Uterus (tissue), 4 donors: Measurements from ENCODE around the gene TOR4A. TPM values are rescaled to one million over a fixed set of nuclear protein-coding genes. Genes with fewer than 3 reads are reported as not detected.

Experiments
- DNase-seq, 2 donors: peaks; one replicate each; pipeline ENCODE4 v3.0.0-alpha.2; 2019 to 2020
- H3K27ac ChIP-seq, 2 donors: fragments of 200-600 bp; sonication (generic); 1 replicate in 1 of 2; 2 replicates in 1 of 2; pipeline ENCODE4 v1.5.1; 2016 to 2018
- H3K27me3 ChIP-seq, 2 donors: fragments of 200-600 bp; sonication (generic); one replicate each; pipeline ENCODE4 v1.5.1; 2018 to 2019; ENCODE audit warnings: control low read depth in 1 of 2
- H3K36me3 ChIP-seq, 2 donors: fragments of 200-600 bp; sonication (generic); one replicate each; pipeline ENCODE4 v1.5.1; 2019; ENCODE audit warnings: control low read depth in 1 of 2
- H3K4me1 ChIP-seq, 2 donors: fragments of 200-600 bp; sonication (generic); one replicate each; pipeline ENCODE4 v1.5.1; 2018 to 2019; ENCODE audit warnings: control low read depth in 1 of 2
- H3K4me3 ChIP-seq, 2 donors: fragments of 200-600 bp; sonication (generic); 1 replicate in 1 of 2; 2 replicates in 1 of 2; pipeline ENCODE4 v1.5.1; 2018 to 2019; ENCODE audit warnings: mild to moderate bottlenecking in 1 of 2
- H3K9me3 ChIP-seq, 2 donors: fragments of 200-600 bp; sonication (generic); one replicate each; pipeline ENCODE4 v1.5.1; 2019; ENCODE audit warnings: control low read depth in 1 of 2
- POLR2A ChIP-seq, 2 donors: fragments of 450-650 bp; IDR thresholded peaks; one replicate each; pipeline ENCODE4 v1.6.1; 2016; ENCODE audit warnings: antibody characterized with exemption in 2 of 2, mild to moderate bottlenecking in 1 of 2, moderate library complexity in 1 of 2
- intact Hi-C: fragments of 100-400 bp; cut with DNase I; formaldehyde crosslinking; loops from one replicate; pipeline ENCODE4 v1.15.1; 2023; ENCODE audit warnings: low total_unique reads
- total RNA-seq, 4 donors: library from RNA; depleted of rRNA in 3 of 4; stranded (reverse); fragments of >200 nt in 3 of 4; gene quantifications; one replicate each; pipeline versions ENCODE4 v1.1.0 to v1.2.4, GENCODE V29; 2014 to 2023
- TF ChIP-seq, protein P1 (sequence below), 4 experiments: fragments of 200-600 bp in 2 of 4; fragments of 450-650 bp in 2 of 4; sonication (generic) in 2 of 4; IDR thresholded peaks; one replicate each; pipeline ENCODE4 v1.5.1; 2016 to 2019; ENCODE audit warnings: antibody characterized with exemption in 4 of 4, mild to moderate bottlenecking in 2 of 4, moderate library complexity in 1 of 4
- donor health status: DM: yes; HTN: yes; CAD: no.

Gene TOR4A
- total RNA-seq, 4 donors from 2014 or later: 2.6 to 12.7 (median 11.5) TPM

- Histone ChIP-seq H3K36me3 (no peaks in the 10 kb centered on the region), H3K4me3 (no peak overlapping the region), H3K9me3 (no peaks in the 10 kb centered on the region), H3K27me3 (peaks cover 38 to 47% of the 10 kb centered on the region in 2 donors), H3K4me1 (peaks cover 0 to 26% of the 10 kb centered on the region in 2 donors), H3K27ac (peak overlapping the region; percentile 56 to 77)
- DNase-seq: no peak
- TF ChIP-seq POLR2A (IDR thresholded peaks at IDR 0.05): no peak
- TF ChIP-seq, protein P1, sequence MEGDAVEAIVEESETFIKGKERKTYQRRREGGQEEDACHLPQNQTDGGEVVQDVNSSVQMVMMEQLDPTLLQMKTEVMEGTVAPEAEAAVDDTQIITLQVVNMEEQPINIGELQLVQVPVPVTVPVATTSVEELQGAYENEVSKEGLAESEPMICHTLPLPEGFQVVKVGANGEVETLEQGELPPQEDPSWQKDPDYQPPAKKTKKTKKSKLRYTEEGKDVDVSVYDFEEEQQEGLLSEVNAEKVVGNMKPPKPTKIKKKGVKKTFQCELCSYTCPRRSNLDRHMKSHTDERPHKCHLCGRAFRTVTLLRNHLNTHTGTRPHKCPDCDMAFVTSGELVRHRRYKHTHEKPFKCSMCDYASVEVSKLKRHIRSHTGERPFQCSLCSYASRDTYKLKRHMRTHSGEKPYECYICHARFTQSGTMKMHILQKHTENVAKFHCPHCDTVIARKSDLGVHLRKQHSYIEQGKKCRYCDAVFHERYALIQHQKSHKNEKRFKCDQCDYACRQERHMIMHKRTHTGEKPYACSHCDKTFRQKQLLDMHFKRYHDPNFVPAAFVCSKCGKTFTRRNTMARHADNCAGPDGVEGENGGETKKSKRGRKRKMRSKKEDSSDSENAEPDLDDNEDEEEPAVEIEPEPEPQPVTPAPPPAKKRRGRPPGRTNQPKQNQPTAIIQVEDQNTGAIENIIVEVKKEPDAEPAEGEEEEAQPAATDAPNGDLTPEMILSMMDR (IDR thresholded peaks at IDR 0.05): no peak
- intact Hi-C loops: no loop called here
Observed at GRCh38 chr9:137298401-137299202, 21.1 kb downstream of the TOR4A start.

GRCh38 chr9:137299203-137299565, 21.7 kb downstream of the TOR4A start:
- Histone ChIP-seq H3K27me3 (peaks cover 40 to 47% of the 10 kb centered on the region in 2 donors), H3K27ac (peak overlapping the region; percentile 7 to 77)

DNA sequence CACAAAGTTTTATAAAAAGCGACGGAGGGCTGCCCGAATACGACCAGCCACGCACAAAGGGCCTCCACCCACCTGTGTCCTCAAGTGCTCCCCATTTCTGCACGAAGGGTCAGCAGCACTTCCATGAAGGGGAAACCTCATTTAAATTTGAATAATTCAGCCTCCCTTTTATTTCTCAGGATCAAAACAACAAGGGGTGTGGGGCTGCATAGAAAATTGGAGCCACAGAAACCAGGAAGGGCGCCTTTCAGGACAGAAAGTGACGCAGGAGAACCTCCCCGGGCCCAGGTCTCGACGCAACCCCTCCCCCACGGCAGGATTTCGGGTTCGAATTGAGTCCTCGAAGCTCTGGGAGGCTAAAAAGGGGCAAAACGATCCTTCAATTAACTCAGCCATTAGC, 22.4 kb downstream of the TOR4A start:
- Histone ChIP-seq H3K27ac (peak overlapping the region; percentile 35 to 77), H3K4me3 (no peak overlapping the region), H3K4me1 (peaks cover 0 to 25% of the 10 kb centered on the region in 2 donors), H3K36me3 (no peaks in the 10 kb centered on the region), H3K9me3 (no peaks in the 10 kb centered on the region), H3K27me3 (peaks cover 33 to 41% of the 10 kb centered on the region in 2 donors)
- intact Hi-C loops: loop anchor here (10.0 kb wide), 1 partner anchor 115 kb away; no protein-coding TSS in a partner anchor
- no peak for DNase-seq
- no peak for TF ChIP-seq POLR2A (IDR thresholded peaks at IDR 0.05)
- TF ChIP-seq, protein P1 (IDR thresholded peaks at IDR 0.05): no peak

More at GRCh38 chr9:137299203-137299565, 21.7 kb downstream of the TOR4A start:
- DNase-seq: no peak
- H3K4me1 ChIP-seq: peaks cover 0 to 26% of the 10 kb centered on the region in 2 donors
- intact Hi-C loops: no loop called here
- H3K4me3 ChIP-seq: no peak overlapping the region
- TF ChIP-seq, protein P1 (IDR thresholded peaks at IDR 0.05): no peak
- no peak for TF ChIP-seq POLR2A (IDR thresholded peaks at IDR 0.05)
- H3K9me3 ChIP-seq: no peaks in the 10 kb centered on the region
- no peaks in the 10 kb centered on the region for H3K36me3 ChIP-seq

- H3K9me3 ChIP-seq: no peaks in the 10 kb centered on the region
- no peak for TF ChIP-seq POLR2A (IDR thresholded peaks at IDR 0.05)
- TF ChIP-seq, protein P1 (IDR thresholded peaks at IDR 0.05): no peak
- H3K4me3 ChIP-seq: peak overlapping the region; percentile 26 to 32
- no peak for DNase-seq
- H3K27me3 ChIP-seq: peaks cover 33 to 41% of the 10 kb centered on the region in 2 donors
- intact Hi-C loops: loop anchor here (10.0 kb wide), 1 partner anchor 114 kb away; no protein-coding TSS in a partner anchor
- H3K4me1 ChIP-seq: peaks cover 0 to 25% of the 10 kb centered on the region in 2 donors
- H3K27ac ChIP-seq: peak overlapping the region; percentile 35 to 77
- no peaks in the 10 kb centered on the region for H3K36me3 ChIP-seq
Observed at GRCh38 chr9:137300567-137301080, 23.1 kb downstream of the TOR4A start.
